ENCODE data around the gene MED13L. TPM values are rescaled to one million over a fixed set of nuclear protein-coding genes. Genes with fewer than 3 reads are reported as not detected.

MED13L gene
- total RNA-seq, 2 experiments from 2014 or later, result 25.7 to 40.1 TPM

GRCh38 chr12:116263431-116263830 lies 14.1 kb downstream of the MED13L start:
- no TSS peak for BruUV-seq (replicated peaks)
- TF ChIP-seq EZH2phosphoT487 (IDR thresholded peaks at IDR 0.05; ENCODE audit: borderline replicate concordance, low read depth, low read length) (no peak), CTCF (conservative IDR thresholded peaks at IDR 0.05; ENCODE audit: low read length) (no peak)
- no peak overlapping the region for H2AFZ ChIP-seq (ENCODE audit: low read length)
- H3K4me2 ChIP-seq (ENCODE audit: low read length), result no peak overlapping the region
- H3K9me2 ChIP-seq (ENCODE audit: insufficient read depth, low read length), result no peaks in the 10 kb centered on the region
- H3K36me3 ChIP-seq (ENCODE audit: insufficient read depth, low read length), result no peaks in the 10 kb centered on the region
- peaks cover 66% of the 10 kb centered on the region for H4K20me1 ChIP-seq (ENCODE audit: insufficient read depth, low read length)
- no peaks in the 10 kb centered on the region for H3K4me1 ChIP-seq (ENCODE audit: insufficient read depth, low read length, poor library complexity, severe bottlenecking)
- H3K9me3 ChIP-seq (ENCODE audit: low read length), result no peaks in the 10 kb centered on the region
- POLR2A ChIA-PET, result interaction anchor here (0.7 kb wide), 1 partner anchor 75 kb away, joined by 3 read pairs; no protein-coding TSS in a partner anchor
- CTCF ChIA-PET (ENCODE audit: unreplicated experiment), result no interaction called here
- no peak for DNase-seq (ENCODE audit: low spot score)
- H3K4me3 ChIP-seq (ENCODE audit: low read depth, low read length, poor library complexity, severe bottlenecking), result no peak overlapping the region
- H3K27ac ChIP-seq (ENCODE audit: low read depth, low read length, poor library complexity, severe bottlenecking), result no peak overlapping the region
- intact Hi-C loops (cut with micrococcal nuclease; ENCODE audit: unreplicated experiment), result no loop called here
- peaks cover 67% of the 10 kb centered on the region; the same call in 1 of the 2 replicates for H3K79me2 ChIP-seq (ENCODE audit: insufficient read depth, low read depth, low read length)

GRCh38 chr12:116262741-116263140 lies 14.8 kb downstream of the MED13L start:
- H3K4me1 ChIP-seq (ENCODE audit: insufficient read depth, low read length, poor library complexity, severe bottlenecking), result no peaks in the 10 kb centered on the region
- ChIA-PET CTCF (ENCODE audit: unreplicated experiment) (no interaction called here), POLR2A (interaction anchor here (0.6 to 1.5 kb wide), 5 partner anchors 10 to 188 kb away, joined by 3 to 7 read pairs (median 3); no protein-coding TSS in a partner anchor)

More at GRCh38 chr12:116262741-116263140, 14.8 kb downstream of the MED13L start:
- intact Hi-C loops (cut with micrococcal nuclease; ENCODE audit: unreplicated experiment), result no loop called here
- Histone ChIP-seq H3K9me3 (ENCODE audit: low read length) (no peaks in the 10 kb centered on the region), H2AFZ (ENCODE audit: low read length) (no peak overlapping the region), H3K9me2 (ENCODE audit: insufficient read depth, low read length) (no peaks in the 10 kb centered on the region), H3K36me3 (ENCODE audit: insufficient read depth, low read length) (no peaks in the 10 kb centered on the region), H4K20me1 (ENCODE audit: insufficient read depth, low read length) (peaks cover 59% of the 10 kb centered on the region), H3K4me3 (ENCODE audit: low read depth, low read length, poor library complexity, severe bottlenecking) (no peak overlapping the region), H3K4me2 (ENCODE audit: low read length) (no peak overlapping the region), H3K27ac (ENCODE audit: low read depth, low read length, poor library complexity, severe bottlenecking) (no peak overlapping the region), H3K79me2 (ENCODE audit: insufficient read depth, low read depth, low read length) (peaks cover 66% of the 10 kb centered on the region; the same call in 1 of the 2 replicates)
- DNase-seq (ENCODE audit: low spot score), result no peak
- TF ChIP-seq EZH2phosphoT487 (IDR thresholded peaks at IDR 0.05; ENCODE audit: borderline replicate concordance, low read depth, low read length), result no peak
- no peak for TF ChIP-seq CTCF (conservative IDR thresholded peaks at IDR 0.05; ENCODE audit: low read length)
- no TSS peak for BruUV-seq (replicated peaks)

All from OCI-LY7 (cell line).